ENCODE data around the gene AGAP2.

The AGAP2 gene

DNA sequence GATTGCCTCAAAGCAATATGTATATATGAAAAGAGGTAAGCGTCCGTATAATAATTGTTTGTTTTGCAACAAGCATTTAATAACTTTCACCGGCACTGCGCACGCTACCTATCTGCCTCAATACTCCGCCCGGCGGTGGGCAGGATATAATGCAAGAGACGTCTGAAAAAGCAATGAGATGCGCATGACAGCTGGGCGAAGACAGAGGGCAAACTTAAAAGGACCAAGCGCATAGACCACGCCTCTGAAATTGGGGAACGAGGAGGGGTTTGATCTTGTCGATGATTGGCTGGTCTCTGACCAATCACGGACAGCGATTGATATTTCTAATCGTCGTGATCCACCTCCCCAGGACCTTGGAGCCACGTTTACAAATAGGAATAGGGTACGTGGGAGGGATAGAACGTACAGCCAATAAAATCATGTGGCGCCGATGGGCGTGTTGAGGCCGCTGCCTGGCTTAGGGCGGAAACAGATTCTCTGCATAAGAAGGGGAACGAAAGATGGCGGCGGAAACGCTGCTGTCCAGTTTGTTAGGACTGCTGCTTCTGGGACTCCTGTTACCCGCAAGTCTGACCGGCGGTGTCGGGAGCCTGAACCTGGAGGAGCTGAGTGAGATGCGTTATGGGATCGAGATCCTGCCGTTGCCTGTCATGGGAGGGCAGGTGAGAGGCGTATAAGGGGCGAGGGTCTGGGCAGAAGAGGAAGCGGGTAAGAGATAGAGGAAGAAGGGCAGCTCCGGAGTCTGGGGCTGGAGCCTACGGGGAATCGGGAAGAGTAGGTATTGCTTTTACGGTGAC is 44.7 kb downstream of the AGAP2 start, which contains the start of gene OS9 (continued):
- TF ChIP-seq, protein P1, sequence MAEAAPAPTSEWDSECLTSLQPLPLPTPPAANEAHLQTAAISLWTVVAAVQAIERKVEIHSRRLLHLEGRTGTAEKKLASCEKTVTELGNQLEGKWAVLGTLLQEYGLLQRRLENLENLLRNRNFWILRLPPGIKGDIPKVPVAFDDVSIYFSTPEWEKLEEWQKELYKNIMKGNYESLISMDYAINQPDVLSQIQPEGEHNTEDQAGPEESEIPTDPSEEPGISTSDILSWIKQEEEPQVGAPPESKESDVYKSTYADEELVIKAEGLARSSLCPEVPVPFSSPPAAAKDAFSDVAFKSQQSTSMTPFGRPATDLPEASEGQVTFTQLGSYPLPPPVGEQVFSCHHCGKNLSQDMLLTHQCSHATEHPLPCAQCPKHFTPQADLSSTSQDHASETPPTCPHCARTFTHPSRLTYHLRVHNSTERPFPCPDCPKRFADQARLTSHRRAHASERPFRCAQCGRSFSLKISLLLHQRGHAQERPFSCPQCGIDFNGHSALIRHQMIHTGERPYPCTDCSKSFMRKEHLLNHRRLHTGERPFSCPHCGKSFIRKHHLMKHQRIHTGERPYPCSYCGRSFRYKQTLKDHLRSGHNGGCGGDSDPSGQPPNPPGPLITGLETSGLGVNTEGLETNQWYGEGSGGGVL (tag by site-specific recombination; IDR thresholded peaks at IDR 0.05): no peak
- TF ChIP-seq ZNF654 (tag by site-specific recombination; IDR thresholded peaks at IDR 0.05; ENCODE audit: low read depth): peak; percentile 36
- peak; percentile 79; the same call in 1 of the 2 replicates for TF ChIP-seq ZNF391 (tag by site-specific recombination; IDR thresholded peaks at IDR 0.05; ENCODE audit: borderline replicate concordance, low read depth)
- TF ChIP-seq KLF1 (tag by site-specific recombination; IDR thresholded peaks at IDR 0.05): peak; percentile 69; the same call in 1 of the 2 replicates
- peak; percentile 35; the same call in 1 of the 2 replicates for TF ChIP-seq ZFP69B (tag by site-specific recombination; IDR thresholded peaks at IDR 0.05)
- TF ChIP-seq, protein P2, sequence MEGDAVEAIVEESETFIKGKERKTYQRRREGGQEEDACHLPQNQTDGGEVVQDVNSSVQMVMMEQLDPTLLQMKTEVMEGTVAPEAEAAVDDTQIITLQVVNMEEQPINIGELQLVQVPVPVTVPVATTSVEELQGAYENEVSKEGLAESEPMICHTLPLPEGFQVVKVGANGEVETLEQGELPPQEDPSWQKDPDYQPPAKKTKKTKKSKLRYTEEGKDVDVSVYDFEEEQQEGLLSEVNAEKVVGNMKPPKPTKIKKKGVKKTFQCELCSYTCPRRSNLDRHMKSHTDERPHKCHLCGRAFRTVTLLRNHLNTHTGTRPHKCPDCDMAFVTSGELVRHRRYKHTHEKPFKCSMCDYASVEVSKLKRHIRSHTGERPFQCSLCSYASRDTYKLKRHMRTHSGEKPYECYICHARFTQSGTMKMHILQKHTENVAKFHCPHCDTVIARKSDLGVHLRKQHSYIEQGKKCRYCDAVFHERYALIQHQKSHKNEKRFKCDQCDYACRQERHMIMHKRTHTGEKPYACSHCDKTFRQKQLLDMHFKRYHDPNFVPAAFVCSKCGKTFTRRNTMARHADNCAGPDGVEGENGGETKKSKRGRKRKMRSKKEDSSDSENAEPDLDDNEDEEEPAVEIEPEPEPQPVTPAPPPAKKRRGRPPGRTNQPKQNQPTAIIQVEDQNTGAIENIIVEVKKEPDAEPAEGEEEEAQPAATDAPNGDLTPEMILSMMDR (tag by site-specific recombination; IDR thresholded peaks at IDR 0.05): peak; percentile 60
- TF ChIP-seq, protein P3, sequence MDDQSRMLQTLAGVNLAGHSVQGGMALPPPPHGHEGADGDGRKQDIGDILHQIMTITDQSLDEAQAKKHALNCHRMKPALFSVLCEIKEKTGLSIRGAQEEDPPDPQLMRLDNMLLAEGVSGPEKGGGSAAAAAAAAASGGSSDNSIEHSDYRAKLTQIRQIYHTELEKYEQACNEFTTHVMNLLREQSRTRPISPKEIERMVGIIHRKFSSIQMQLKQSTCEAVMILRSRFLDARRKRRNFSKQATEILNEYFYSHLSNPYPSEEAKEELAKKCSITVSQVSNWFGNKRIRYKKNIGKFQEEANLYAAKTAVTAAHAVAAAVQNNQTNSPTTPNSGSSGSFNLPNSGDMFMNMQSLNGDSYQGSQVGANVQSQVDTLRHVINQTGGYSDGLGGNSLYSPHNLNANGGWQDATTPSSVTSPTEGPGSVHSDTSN (CRISPR knock-in tag; IDR thresholded peaks at IDR 0.05): 0 out of 2 replicates have a peak, but pooled peaks have one; percentile 56
- peak; percentile 26 for TF ChIP-seq SETDB1 (IDR thresholded peaks at IDR 0.05; ENCODE audit: insufficient read length, low read length)
- TF ChIP-seq ZNF221 (tag by site-specific recombination; IDR thresholded peaks at IDR 0.05; ENCODE audit: borderline replicate concordance): no peak
- TF ChIP-seq ZBTB20 (tag by site-specific recombination; IDR thresholded peaks at IDR 0.05): peak; percentile 36; the same call in 1 of the 2 replicates
- TF ChIP-seq ZNF112 (tag by site-specific recombination; IDR thresholded peaks at IDR 0.05): no peak
- peak; percentile 28; the same call in 1 of the 2 replicates for TF ChIP-seq SP7 (tag by site-specific recombination; IDR thresholded peaks at IDR 0.05)
- TF ChIP-seq, protein P4, sequence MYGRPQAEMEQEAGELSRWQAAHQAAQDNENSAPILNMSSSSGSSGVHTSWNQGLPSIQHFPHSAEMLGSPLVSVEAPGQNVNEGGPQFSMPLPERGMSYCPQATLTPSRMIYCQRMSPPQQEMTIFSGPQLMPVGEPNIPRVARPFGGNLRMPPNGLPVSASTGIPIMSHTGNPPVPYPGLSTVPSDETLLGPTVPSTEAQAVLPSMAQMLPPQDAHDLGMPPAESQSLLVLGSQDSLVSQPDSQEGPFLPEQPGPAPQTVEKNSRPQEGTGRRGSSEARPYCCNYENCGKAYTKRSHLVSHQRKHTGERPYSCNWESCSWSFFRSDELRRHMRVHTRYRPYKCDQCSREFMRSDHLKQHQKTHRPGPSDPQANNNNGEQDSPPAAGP (tag by site-specific recombination; IDR thresholded peaks at IDR 0.05): peak; percentile 68; the same call in 1 of the 2 replicates
- TF ChIP-seq ZBTB21 (tag by site-specific recombination; IDR thresholded peaks at IDR 0.05): no peak
- no peak for TF ChIP-seq IKZF3 (tag by site-specific recombination; IDR thresholded peaks at IDR 0.05)
- TF ChIP-seq YY1 (tag by site-specific recombination; IDR thresholded peaks at IDR 0.05): peak; percentile 88
- no peak for TF ChIP-seq ZSCAN16 (tag by site-specific recombination; IDR thresholded peaks at IDR 0.05)
- peak; percentile 7; the same call in 1 of the 2 replicates for TF ChIP-seq ZNF777 (tag by site-specific recombination; IDR thresholded peaks at IDR 0.05; ENCODE audit: borderline replicate concordance)
- peak; percentile 69 for TF ChIP-seq ZNF366 (tag by site-specific recombination; conservative IDR thresholded peaks at IDR 0.05)
- no peak for TF ChIP-seq ZNF521 (tag by site-specific recombination; IDR thresholded peaks at IDR 0.05)
- TF ChIP-seq TRIM28 (IDR thresholded peaks at IDR 0.05; ENCODE audit: borderline replicate concordance, low read length): peak; percentile 41; the same call in 1 of the 2 replicates
- 0 out of 2 replicates have a peak, but pooled peaks have one; percentile 6 for TF ChIP-seq ZNF660 (tag by site-specific recombination; IDR thresholded peaks at IDR 0.05)
- TF ChIP-seq ZNF76 (tag by site-specific recombination; IDR thresholded peaks at IDR 0.05; ENCODE audit: borderline replicate concordance, low read depth): peak; percentile 84; the same call in 1 of the 2 replicates
- TF ChIP-seq YY2 (tag by site-specific recombination; IDR thresholded peaks at IDR 0.05): peak; percentile 86
- TF ChIP-seq, protein P5, sequence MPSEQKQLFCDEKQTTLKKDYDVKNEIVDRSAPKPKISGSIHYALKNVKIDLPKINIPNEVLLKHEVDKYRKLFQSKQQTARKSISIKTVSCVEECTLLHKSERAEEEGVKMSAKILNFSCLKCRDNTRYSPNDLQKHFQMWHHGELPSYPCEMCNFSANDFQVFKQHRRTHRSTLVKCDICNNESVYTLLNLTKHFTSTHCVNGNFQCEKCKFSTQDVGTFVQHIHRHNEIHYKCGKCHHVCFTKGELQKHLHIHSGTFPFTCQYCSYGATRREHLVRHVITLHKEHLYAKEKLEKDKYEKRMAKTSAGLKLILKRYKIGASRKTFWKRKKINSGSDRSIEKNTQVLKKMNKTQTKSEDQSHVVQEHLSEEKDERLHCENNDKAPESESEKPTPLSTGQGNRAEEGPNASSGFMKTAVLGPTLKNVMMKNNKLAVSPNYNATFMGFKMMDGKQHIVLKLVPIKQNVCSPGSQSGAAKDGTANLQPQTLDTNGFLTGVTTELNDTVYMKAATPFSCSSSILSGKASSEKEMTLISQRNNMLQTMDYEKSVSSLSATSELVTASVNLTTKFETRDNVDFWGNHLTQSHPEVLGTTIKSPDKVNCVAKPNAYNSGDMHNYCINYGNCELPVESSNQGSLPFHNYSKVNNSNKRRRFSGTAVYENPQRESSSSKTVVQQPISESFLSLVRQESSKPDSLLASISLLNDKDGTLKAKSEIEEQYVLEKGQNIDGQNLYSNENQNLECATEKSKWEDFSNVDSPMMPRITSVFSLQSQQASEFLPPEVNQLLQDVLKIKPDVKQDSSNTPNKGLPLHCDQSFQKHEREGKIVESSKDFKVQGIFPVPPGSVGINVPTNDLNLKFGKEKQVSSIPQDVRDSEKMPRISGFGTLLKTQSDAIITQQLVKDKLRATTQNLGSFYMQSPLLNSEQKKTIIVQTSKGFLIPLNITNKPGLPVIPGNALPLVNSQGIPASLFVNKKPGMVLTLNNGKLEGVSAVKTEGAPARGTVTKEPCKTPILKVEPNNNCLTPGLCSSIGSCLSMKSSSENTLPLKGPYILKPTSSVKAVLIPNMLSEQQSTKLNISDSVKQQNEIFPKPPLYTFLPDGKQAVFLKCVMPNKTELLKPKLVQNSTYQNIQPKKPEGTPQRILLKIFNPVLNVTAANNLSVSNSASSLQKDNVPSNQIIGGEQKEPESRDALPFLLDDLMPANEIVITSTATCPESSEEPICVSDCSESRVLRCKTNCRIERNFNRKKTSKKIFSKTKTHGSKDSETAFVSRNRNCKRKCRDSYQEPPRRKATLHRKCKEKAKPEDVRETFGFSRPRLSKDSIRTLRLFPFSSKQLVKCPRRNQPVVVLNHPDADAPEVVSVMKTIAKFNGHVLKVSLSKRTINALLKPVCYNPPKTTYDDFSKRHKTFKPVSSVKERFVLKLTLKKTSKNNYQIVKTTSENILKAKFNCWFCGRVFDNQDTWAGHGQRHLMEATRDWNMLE (tag by site-specific recombination; conservative IDR thresholded peaks at IDR 0.05; ENCODE audit: low read depth): 0 out of 2 replicates have a peak, but pooled peaks have one; percentile 9
- 0 out of 2 replicates have a peak, but pooled peaks have one; percentile 48 for TF ChIP-seq ZNF561 (tag by site-specific recombination; IDR thresholded peaks at IDR 0.05; ENCODE audit: borderline replicate concordance)
- peak; percentile 80; the same call in 1 of the 2 replicates for TF ChIP-seq ZXDB (tag by site-specific recombination; IDR thresholded peaks at IDR 0.05)
- peak; percentile 99 for TF ChIP-seq SP2 (tag by site-specific recombination; IDR thresholded peaks at IDR 0.05)
- TF ChIP-seq ZNF629 (tag by site-specific recombination; IDR thresholded peaks at IDR 0.05): peak; percentile 55; the same call in 1 of the 2 replicates
